CMK (cell line): ENCODE results near the gene RECQL5.
"Not testable (repeated sequence)": the region's sequence is repeated elsewhere in the genome, so short reads cannot be mapped to it uniquely, and the experiment has no call there.

Source experiments
- DNase-seq: peaks from one replicate; pipeline ENCODE4 v3.0.0-alpha.2; 2010; ENCODE audit warnings: low read depth

The RECQL5 gene

DNA sequence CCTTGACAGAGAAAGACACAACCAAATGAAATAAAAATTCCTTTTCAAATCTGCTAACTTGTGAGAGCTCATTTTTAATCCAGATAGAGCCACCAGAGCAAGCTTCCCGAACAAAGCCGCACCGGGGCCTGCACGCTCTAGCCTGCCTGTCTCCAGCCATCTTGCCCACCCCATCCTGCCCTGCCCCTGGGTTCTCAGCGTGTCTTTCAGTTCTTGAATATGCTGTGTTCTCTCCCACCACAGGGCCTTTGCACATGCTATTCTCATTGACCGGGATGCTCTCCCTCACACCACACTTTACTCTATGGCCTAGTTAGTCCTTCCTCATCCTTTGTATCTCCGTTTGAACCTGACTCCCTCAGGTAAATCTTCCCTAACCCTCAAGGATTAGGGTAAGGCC, 19.0 kb downstream of the RECQL5 start:
- no peak for DNase-seq

DNA sequence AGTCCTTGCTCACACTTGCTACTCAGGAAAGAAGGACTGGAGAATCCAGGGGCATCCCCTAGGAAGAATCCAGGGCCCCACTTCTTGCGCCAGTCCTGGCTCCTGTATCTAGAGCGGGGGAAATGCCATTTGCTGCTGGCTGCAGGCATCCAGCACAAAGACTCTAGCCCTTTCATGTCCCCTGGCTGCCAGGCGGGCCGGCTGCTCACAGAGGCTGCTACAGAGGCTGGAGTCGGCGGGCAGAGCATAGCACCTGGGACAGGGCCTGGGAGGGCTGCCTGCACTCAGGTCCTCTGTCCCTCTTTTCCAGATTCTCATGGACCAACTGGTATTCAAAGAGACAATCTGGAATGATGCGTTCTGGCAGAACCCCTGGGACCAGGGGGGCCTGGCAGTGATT, 19.9 kb downstream of the RECQL5 start:
- DNase-seq: no peak

DNA sequence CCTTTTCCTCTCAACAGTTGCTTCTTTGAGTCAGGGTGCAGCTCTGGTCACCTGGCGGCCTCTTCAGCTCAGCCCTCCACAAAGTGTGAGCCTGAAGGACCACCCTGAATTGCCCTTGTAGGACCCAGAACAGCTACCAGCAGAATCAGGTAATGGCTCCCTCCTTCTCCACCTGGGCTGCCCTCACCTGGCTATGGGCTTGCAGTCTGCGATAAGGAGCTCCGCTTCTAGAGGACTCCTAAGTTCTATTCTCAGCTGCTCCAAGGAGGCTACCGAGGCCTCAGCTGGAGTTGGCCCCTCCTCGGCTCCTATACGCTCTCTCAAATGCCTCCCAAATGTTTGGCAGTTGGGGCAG, 20.3 kb downstream of the RECQL5 start:
- no peak for DNase-seq

DNA sequence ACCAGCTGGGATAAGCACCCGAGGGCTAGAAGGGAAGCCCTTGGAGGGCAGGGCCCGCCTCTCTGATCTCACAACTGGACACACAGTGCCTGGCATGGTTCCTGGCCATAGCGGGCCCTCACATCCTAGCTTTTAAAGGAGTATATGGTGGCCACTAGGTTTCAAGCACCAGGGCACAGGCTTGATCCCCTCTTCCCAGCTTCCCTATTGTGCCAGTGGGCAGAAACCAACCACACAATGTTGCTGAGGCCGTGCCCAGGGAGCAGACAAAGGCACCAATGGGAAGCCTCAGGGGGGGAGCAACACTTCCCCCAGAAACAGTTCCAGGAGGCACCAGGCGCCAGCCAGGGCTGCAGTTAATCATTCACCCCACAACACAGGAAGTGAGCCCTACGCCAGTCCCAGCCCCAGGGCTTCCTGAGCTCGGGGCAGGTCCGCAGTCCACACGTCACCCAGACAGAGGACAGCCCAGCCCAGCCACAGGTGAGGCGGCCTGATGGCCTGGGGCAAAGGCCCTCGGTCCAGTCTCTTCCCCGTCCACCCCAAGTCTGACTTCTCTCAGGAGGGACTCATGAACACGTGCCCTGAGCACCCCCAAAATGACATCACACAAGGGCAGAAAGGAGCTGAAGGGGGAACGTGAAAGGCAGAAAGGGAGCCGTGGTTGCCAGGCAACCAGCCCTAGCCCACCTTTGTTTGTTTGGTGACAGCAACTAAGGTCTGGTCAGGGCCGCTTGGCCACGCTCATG, 20.9 kb downstream of the RECQL5 start:
- DNase-seq: no peak

DNA sequence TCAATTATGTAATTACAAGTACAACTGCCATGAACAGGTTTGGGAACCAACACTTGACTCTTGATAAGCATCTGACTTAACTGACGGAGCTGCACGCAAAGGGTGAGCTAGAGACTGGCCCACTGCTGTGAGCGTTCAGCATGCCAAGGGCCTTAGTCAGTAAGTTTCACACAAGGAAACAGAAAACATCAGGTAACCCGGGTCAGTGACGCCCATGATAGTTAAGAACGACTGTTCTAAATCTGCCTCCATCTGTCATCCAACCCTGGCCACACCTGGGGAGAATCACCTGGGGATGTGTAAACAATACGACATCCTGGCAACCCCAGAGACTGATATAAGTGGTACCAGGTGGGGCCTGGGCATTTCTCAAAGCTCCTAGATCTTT, 21.5 kb downstream of the RECQL5 start:
- no peak for DNase-seq

DNA sequence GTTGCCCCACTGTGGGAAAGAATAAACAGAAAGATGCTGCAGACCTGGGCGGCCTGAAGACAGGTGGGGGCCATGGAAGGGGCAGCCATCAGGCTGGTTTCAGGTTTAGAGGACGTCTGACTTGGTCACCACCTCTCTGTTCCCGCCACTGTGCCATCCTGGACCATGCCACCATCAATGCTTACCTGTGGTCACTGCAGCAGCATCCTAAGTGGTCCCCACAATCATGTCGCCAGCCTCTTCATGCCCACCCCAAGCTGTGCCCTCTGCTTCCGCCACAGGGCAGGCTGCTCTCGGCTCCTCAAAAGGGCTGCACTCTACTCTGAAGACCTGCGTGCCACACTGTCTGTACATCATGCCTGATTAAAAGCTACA, 23.3 kb downstream of the RECQL5 start:
- DNase-seq: no peak

DNA sequence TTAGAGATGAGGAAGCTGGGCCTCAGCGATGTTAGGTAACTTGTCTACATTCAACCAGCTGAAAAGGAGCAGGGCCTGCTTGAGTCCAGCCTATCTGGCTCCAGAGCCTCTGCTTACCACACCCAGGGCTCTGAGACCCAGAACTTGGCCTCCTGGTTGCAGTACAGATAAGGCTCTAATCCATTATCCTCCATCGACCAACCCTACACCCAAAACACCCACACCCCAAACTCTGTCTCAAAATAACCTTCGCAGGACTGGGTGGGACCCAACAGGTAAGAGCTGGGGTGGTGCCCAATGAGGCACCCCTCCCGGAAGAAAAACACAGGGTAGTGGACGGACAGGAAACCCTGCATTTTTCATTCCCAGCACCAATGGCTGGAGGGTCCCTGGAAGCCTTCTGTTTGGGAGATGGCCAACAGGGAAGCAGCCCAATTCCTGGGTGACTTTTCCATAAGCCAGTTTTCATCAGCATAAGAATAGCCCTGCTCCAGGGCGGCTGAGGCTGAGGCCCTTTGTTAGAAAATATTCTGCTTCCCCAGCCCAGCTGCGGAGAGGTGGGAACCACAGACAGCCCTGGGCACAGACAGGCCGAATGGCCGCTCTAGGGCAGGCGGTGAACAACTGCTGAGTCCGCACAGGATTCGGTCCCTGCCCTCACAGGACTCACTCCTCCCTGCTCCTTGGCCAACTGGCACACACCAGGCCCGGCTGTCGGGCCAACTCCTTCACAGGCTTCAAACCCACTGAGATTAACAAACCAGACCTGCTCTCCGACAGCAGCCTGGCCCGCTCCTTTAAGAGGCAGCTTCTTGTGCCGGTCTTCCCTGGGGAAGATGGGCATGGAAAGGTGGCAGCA, 23.9 kb downstream of the RECQL5 start:
- DNase-seq: no peak

DNA sequence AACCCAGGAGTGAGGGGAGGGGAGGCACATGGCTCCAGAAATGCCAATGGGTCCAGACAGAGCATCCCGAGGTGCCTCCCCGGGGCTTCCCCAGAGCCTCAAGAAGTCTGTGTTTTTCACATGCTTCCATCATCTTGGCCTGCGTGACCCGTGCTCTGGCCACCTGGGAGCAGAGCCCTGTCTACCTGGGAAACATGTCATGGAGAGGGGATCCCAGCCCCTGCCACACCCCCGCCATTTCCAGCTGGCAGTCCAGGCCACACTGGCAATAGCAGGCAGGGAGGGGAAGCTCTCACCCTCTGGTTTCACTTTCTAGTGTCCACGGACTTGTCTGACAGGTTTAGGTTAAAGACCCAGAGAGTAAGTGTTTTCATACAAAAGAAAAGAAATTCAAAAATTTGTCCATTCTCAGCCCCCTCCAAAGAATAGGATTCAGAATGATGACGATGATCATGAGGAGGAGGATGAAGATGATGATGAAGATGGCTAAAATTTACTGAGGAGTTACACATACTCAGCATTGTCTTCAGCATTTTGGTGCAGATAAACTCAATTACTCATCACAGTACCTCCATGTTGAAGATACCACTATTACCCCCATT, 24.7 kb downstream of the RECQL5 start:
- no peak for DNase-seq

DNA sequence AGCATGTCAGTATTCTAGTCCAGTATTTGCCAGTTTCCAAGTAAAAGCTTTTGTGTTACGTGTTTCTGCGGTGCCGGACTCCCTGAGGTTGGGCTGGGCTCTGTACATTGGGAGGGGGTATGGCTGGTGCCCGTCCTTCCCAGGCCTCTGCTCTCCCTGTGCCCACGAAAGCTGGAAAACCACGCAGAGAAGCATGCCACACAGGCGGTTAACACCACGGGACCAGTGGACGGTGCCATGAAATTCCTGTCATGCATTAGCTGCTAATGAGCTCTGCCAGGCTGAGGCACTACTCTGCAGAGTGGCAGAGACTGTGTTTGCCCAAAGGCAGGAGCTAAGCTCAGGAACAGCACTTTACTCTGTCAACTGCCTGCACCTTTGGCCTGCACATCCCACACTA, 25.6 kb downstream of the RECQL5 start:
- no peak for DNase-seq

DNA sequence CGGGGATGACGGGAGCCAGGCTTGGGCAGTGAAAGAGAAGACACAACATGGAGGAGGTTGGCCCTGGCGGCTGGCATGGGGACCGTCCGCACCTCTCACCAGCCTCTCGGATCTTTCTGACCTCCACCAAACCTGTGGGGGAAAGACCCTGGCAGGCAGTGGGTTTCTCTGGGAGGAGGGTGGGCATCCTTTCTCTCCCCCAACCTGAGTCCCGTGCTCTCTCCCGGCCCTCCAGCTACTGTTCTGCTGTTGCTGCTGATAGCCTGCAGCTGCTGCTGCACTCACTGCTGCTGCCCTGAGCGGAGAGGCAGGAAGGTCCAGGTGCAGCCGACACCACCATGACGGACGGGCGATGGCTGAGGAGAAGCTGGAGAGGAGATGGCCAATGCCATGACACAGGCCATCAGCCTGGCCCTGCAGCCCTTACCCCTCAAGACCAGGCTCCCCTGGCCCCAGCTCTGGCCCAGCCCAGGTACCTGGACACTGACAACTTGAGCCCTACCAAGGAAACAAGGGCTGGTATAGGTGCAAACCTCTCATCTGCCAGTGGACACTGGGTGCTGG, 26.3 kb downstream of the RECQL5 start:
- DNase-seq: no peak

DNA sequence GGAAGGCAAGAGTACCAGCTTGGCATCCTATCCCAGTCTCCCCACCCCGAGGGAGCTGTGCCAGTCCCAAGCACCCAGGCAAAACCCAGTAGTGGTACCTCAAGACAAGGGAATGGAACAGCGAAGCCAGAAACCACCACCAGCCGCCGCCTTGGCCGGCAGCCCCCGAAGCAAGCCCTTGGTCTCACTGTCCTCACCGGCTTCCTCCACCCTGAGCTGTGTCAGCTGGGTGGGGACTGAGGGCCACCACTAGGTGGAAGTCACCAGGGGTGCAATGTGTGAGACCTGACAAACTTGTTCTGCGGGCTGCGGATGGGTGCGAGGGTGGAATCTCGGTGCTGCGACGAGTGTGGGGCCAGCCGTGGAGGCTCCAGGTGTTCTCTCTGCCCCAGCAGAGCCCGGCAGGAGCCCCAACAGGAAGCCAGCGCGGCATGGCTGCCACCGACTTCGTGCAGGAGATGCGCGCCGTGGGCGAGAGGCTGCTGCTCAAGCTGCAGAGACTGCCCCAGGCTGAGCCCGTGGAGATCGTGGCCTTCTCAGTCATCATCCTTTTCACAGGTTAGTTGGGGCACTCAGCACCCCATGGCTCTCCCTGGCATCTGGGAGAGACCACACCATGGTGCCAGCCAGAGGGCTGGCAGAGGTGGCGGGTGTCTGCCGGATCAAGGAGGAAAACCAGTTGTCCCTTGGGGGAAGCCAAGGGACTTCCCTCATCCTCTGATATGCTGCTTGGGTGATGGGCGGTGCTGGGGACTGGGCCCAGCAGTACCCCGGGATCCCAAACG, 27.0 kb downstream of the RECQL5 start:
- no peak for DNase-seq

DNA sequence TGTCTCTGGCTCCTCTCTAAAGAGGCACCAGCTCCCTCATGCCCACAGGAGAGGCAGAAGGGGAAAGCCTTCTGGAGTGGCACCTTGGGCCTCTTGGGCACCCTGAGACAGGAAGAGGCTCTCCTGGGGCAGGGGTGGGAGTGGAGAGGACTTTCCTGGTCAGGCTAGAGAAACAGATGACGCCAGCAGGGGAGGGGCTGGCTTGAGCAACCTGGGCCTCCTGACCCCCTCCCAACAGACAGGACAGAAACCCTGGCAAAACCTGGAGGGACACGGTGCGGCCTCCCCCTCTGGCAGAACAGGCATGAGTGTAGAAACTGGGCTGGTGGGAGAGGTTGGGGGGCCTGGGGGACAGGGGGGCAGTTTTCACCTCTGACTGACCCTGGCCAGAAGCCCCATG, 27.6 kb downstream of the RECQL5 start:
- no peak for DNase-seq

DNA sequence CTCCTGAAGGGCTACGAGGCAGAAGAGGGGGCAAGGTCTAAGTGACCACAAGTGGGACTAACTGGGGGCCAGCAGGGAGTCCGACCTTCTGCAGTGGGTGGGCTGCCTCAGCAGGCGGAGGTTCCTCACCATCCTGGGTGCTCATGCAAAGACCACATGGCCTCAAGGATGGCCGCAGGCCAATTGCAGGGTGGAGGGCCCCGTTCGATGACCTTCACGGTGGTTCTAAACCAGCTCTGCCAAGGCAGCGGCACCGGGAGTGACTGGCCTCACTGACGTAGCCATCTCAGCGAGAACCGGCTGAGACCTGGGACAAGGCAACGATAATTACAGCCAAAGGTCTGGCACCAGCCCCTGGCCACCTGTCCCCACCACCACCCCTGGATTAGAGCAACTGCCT, 28.1 kb downstream of the RECQL5 start:
- no peak for DNase-seq

DNA sequence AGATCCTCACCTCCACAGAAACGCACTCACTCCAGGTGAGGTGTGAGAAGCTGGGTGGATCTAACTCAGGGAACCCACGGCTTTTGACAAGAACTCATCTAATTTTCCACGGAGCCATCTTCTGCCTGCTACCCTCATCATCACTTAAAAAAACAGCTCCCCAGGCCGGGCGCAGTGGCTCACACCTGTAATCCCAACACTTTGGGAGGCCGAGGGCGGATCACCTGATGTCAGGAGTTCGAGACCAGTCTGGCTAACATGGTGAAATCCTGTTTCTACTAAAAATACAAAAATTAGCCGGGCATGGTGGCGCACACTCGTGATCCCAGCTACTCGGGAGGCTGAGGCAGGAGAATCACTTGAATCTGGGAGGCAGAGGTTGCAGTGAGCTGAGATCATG, 28.9 kb downstream of the RECQL5 start:
- DNase-seq: not testable (repeated sequence)

DNA sequence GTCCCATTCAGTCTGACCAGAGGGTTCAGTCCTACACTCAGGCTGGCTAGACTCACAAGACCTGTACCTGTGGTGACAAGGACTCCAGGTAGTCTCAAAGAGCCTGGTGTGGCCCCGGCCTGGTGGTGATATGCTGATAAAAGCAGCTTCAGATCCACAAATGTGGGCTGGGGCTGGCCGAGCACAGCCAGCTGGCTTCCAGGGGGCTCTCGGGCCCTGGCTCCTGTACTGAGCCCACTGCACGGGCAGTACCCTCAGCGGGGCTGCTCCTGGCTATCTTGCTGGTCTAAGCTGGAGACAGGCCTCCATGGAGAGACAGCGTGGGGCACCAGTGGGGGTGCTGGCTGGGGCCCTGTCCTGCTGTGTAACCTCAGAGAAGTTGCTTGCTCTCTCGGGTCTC, 29.4 kb downstream of the RECQL5 start:
- DNase-seq: no peak

DNA sequence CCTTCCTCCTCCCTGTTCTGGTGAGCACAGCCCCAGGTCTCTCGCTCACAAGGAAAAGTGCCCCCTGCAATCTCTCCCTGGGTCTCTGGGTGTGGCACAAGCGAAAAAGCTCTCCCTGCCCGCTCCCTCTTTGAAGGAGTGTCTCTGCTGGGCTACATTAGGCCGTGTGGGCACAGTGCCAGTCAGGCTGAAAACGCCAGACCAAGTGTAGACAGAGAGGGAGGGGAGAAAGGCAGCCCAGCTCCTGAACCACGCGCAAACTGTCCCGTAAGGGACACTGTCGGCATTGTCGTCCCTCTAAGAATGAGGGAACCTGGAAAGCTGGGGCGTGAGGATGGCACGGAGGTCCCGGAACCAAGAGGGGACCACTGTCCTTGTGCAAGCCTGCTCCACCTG, 29.8 kb downstream of the RECQL5 start:
- no peak for DNase-seq

DNA sequence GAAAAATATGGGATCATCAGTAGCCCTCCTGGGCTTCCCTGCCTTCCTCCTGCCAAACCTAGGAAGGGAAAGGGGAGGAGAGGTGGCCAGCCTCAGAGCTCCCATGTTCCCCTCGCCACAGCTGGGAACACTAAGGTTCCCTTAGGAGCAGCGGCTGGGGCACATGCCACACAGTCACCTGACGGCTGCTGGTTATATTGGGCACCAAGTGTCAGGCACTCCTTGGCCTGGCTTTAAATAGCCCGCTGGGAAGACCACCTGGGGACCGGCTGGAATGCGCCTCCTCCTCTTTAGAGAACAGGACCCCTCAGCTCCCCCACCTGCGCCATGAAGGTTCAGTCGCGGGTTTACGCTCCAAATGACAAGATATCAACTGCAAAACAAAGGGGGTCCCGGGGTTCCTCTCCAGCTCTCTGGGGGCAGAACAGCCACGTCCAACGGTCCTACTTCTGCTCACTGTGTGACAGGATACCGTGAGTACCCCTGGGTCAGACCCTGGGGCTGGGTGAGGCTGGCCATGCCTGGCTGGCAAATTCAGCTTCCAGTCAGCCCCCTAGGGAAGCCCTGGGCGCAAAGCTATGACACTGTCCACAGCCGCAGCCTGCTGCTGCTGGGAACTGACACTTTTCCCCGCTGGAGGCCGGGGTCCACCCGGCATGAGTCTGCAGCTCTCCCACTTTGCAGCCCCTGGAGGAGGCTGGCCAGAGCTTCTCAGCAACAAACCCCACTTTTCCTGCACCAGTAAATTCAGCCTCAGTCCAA, 30.4 kb downstream of the RECQL5 start:
- DNase-seq: no peak

DNA sequence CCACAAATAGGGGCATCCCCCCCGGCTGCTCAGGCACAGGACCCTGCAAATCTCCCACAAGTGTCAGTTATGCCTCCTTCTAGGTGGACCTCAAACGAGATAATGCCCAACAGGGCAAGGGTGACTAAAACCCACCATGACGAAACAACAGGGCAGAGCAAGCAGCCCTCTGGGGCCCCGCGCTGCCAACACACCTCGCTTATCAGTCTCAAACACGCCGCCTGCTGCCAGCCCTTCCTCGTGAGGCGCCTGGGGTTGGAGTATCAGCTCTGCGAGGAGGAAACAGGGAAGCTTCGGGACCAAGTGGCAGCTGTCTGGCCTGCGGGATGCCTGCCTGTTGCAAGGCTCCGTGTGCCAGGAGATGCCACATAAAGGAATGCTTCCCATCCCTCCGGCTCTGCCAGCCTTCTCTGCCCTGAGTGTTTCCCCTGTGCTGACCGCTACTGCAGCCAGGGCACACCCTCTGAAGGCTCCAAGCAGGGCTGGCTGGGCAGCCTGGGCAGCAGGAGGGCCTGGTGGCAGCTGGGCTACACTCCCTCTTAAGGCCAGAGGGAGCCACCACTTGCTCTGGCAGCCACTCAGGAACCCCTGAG, 31.2 kb downstream of the RECQL5 start:
- no peak for DNase-seq

DNA sequence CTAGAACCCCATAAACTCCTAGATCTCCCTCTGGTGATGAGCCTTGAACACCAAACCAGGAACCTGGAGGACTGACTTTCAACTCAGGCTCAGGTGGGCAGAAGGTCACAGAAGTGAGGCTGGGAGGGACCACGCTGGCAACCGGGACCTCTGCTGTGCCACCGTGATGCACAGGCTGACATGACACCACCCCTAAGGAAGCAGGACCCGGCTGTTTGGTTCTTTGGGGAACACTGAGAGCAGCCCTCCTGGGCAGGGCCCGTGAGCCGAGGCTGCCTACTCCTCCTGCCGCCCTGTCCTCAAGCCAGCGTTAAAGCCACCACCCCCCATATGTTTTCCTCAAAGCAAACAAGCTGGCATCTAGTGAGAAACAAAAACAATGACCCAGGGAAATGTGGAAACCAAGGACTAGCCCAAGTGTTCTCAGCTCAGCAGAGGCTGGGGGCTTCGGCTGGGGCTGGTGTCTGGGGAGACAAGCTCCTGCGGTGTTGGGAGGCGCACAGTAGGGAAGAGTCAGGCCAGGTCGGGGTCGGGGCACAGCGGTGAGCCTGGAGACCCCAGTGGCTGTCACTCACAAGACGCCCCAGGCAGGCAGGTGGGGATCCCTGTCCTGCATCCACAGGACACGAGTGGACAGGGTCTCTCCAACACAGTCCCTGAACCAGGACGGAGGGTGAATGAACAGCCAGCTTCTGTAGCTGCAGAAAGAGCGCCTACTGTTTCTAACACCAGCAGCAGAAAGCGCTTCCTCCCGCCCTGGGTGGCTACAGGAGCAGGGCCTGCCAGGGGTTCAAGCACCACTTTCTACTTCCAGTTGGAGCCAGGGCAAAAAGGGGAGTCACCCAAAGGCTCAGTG, 32.0 kb downstream of the RECQL5 start:
- no peak for DNase-seq

DNA sequence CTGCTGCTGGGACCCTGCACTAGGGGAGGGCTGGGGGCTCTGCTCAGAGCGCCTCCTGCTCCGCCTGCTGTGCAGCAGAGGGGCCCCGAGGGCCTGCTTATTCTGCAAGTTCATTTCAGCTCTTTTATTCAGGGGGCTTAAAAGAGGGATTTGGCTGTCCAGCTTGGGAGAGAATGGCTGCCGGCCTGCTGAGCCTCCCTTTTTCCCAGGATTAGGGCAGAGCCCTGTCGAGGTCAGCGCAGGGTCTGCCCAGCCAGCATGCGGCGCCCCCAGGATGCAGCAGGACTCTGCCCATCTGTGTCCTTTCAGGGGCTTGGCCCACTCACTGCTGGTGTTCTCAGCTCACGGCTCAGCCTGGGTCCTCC, 32.6 kb downstream of the RECQL5 start:
- DNase-seq: no peak
